Panc1 (cell line): Measurements from ENCODE around the gene CALHM3. TPM values are rescaled to one million over a fixed set of nuclear protein-coding genes. Genes with fewer than 3 reads are reported as not detected.

Experiments used
- ATAC-seq: fragments of 200-7000 bp; cut with Tn5 transposase; 2 replicates; pipeline ENCODE4 v1.9.1; 2020; ENCODE audit warnings: mild to moderate bottlenecking, moderate library complexity
- BruUV-seq: library from RNA; stranded (reverse); fragments of 400-500 nt; replicated peaks from 2 replicates; lab custom pipeline; 2021; lab: Mats Ljungman, UMichigan
- CTCF ChIA-PET: fragments of 300-600 bp; sonication (Branson Sonifier 250); formaldehyde crosslinking; loops from one replicate; lab custom pipeline; 2022; ENCODE audit warnings: antibody characterized with exemption; lab: Charles Lee
- POLR2A ChIA-PET: fragments of 300-600 bp; sonication (Branson Sonifier 250); formaldehyde crosslinking; loops from one replicate; lab custom pipeline; 2022; ENCODE audit warnings: antibody characterized with exemption; lab: Charles Lee
- DNase-seq: peaks from one replicate; pipeline ENCODE4 v3.0.0-alpha.2; 2010; ENCODE audit warnings: low read depth, low spot score
- H3K27ac ChIP-seq: 2 replicates; pipeline ENCODE4 v1.5.1; 2011; ENCODE audit warnings: mild to moderate bottlenecking, low read length, inconsistent platforms
- H3K27me3 ChIP-seq: fragments of 200-500 bp; sonication (Bioruptor generic); 2 replicates; pipeline ENCODE4 v1.6.0; 2014; ENCODE audit warnings: low read length, inconsistent platforms; ENCODE audit not compliant: control insufficient read depth, insufficient read depth
- H3K36me3 ChIP-seq: fragments of 200-500 bp; sonication (Bioruptor generic); 2 replicates; pipeline ENCODE4 v1.5.1; 2014; ENCODE audit warnings: inconsistent platforms, mild to moderate bottlenecking, low read length, moderate library complexity; ENCODE audit not compliant: control insufficient read depth, insufficient read depth
- H3K4me1 ChIP-seq: 2 replicates; pipeline ENCODE4 v1.5.1; 2011; ENCODE audit warnings: inconsistent platforms, mild to moderate bottlenecking, low read length, moderate library complexity; ENCODE audit not compliant: control insufficient read depth, insufficient read depth
- H3K4me3 ChIP-seq, 2 experiments: 2 replicates each; pipeline ENCODE4 v1.5.1; 2011 to 2012; ENCODE audit warnings: low read depth in 2 of 2, low read length in 2 of 2, mild to moderate bottlenecking in 2 of 2, inconsistent platforms in 1 of 2, moderate library complexity in 1 of 2
- H3K9me3 ChIP-seq: fragments of 200-500 bp; sonication (Bioruptor generic); 2 replicates; pipeline ENCODE4 v1.5.1; 2014; ENCODE audit warnings: low read depth, mild to moderate bottlenecking, inconsistent platforms, low read length, moderate library complexity; ENCODE audit not compliant: control insufficient read depth, insufficient read depth
- CTCF ChIP-seq: fragments of 450-650 bp; IDR thresholded peaks from 2 replicates; pipeline ENCODE4 v1.5.1; 2017; ENCODE audit warnings: mild to moderate bottlenecking
- POLR2AphosphoS5 ChIP-seq: IDR thresholded peaks from 2 replicates; pipeline ENCODE4 v1.6.1; 2012; ENCODE audit warnings: mild to moderate bottlenecking, low read depth, low read length, moderate library complexity
- SIN3A ChIP-seq: IDR thresholded peaks from 2 replicates; pipeline ENCODE4 v1.6.1; 2012; ENCODE audit warnings: low read depth, mild to moderate bottlenecking, low read length, moderate library complexity, borderline replicate concordance; ENCODE audit not compliant: insufficient read depth
- TCF7L2 ChIP-seq: IDR thresholded peaks from 2 replicates; pipeline ENCODE4 v1.6.1; 2011; ENCODE audit warnings: mild to moderate bottlenecking, low read depth, low read length, inconsistent platforms
- in situ Hi-C: cut with HindIII; loops from 2 replicates; pipeline ENCODE4 v1.10.0; 2016; ENCODE audit warnings: low sequenced_read_pairs, low pct_unique_long_range_greater_than_20kb
- intact Hi-C: fragments of 100-400 bp; cut with micrococcal nuclease; formaldehyde crosslinking; loops from one replicate; pipeline ENCODE4 v1.10.0; 2022; ENCODE audit not compliant: unreplicated experiment
- total RNA-seq: library from RNA; stranded (reverse); gene quantifications from one replicate; pipeline ENCODE4 v1.2.1, GENCODE V29; 2021; ENCODE audit not compliant: unreplicated experiment
- TF ChIP-seq, protein P1 (sequence below), 2 experiments: IDR thresholded peaks; 2 replicates each; pipeline ENCODE4 v1.6.1; 2011 to 2012; ENCODE audit warnings: low read depth in 2 of 2, control low read depth in 1 of 2, low read length in 1 of 2, mild to moderate bottlenecking in 1 of 2, moderate library complexity in 1 of 2; ENCODE audit not compliant: insufficient read depth in 1 of 2

Gene CALHM3
- total RNA-seq, 1 experiment from 2014 or later: not detected

DNA sequence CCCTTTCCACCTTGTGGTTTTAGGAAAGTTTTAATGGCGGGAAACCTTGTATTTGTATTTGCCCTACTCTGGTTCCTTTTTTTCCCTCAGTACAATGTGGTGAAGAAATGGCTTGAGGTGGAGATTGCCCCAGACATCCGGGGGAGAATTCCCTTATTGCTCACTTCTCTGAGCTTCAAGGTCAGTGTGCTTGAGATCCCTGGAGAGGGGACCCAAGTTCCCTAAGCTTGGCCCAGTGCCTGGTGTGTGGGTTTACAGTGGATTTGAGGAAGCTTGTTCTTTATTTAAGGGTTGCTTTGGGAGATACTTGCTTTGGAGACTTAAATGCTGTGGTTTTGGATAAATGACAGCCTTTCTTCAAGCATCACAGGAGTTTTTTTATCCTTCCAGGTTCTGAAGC lies 45.2 kb downstream of the CALHM3 start:
- BruUV-seq: no TSS peak
- Histone ChIP-seq H3K36me3 (peaks cover 34% of the 10 kb centered on the region), H3K27ac (no peak overlapping the region), H3K4me1 (no peaks in the 10 kb centered on the region), H3K4me3 (no peak overlapping the region), H3K27me3 (no peaks in the 10 kb centered on the region), H3K9me3 (no peaks in the 10 kb centered on the region)
- ChIA-PET CTCF (no interaction called here), POLR2A (no interaction called here)
- TF ChIP-seq, protein P1, sequence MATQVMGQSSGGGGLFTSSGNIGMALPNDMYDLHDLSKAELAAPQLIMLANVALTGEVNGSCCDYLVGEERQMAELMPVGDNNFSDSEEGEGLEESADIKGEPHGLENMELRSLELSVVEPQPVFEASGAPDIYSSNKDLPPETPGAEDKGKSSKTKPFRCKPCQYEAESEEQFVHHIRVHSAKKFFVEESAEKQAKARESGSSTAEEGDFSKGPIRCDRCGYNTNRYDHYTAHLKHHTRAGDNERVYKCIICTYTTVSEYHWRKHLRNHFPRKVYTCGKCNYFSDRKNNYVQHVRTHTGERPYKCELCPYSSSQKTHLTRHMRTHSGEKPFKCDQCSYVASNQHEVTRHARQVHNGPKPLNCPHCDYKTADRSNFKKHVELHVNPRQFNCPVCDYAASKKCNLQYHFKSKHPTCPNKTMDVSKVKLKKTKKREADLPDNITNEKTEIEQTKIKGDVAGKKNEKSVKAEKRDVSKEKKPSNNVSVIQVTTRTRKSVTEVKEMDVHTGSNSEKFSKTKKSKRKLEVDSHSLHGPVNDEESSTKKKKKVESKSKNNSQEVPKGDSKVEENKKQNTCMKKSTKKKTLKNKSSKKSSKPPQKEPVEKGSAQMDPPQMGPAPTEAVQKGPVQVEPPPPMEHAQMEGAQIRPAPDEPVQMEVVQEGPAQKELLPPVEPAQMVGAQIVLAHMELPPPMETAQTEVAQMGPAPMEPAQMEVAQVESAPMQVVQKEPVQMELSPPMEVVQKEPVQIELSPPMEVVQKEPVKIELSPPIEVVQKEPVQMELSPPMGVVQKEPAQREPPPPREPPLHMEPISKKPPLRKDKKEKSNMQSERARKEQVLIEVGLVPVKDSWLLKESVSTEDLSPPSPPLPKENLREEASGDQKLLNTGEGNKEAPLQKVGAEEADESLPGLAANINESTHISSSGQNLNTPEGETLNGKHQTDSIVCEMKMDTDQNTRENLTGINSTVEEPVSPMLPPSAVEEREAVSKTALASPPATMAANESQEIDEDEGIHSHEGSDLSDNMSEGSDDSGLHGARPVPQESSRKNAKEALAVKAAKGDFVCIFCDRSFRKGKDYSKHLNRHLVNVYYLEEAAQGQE (IDR thresholded peaks at IDR 0.05; ENCODE audit: insufficient read depth in 1 of 2, low read depth in 2 of 2, low read length in 1 of 2): no peak
- no peak for TF ChIP-seq POLR2AphosphoS5
- TF ChIP-seq CTCF: no peak
- no peak for TF ChIP-seq SIN3A
- ATAC-seq (no peak), DNase-seq (no peak)
- intact Hi-C loops: no loop called here
- in situ Hi-C loops: no loop called here

DNA sequence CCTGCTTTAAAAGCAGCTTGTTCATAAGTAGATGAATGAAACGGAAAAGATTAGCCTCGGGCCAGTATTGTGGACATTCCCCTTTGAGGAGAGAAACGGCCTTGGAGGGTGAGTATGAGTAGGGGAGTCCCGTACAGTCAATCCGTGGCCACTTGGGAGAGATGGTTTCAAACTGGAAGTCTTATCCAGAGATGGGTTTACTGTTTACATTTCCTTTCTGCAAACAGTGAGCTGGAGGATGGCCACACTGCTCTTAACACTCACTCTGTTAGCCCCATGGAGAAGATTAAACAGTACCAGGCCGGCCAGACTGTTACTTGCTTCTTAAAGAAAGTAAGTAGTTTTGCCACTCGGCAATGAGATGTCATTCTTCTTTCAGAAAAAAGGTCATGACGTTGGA lies 47.1 kb downstream of the CALHM3 start:
- no peak for DNase-seq
- no peak for ATAC-seq
- Histone ChIP-seq H3K27me3 (no peaks in the 10 kb centered on the region), H3K4me3 (no peak overlapping the region), H3K36me3 (peaks cover 46% of the 10 kb centered on the region), H3K27ac (no peak overlapping the region), H3K4me1 (no peaks in the 10 kb centered on the region), H3K9me3 (no peaks in the 10 kb centered on the region)
- intact Hi-C loops: no loop called here
- TF ChIP-seq SIN3A: no peak
- TF ChIP-seq CTCF: no peak
- no peak for TF ChIP-seq POLR2AphosphoS5
- TF ChIP-seq, protein P1 (IDR thresholded peaks at IDR 0.05; ENCODE audit: insufficient read depth in 1 of 2, low read depth in 2 of 2, low read length in 1 of 2): no peak
- TF ChIP-seq TCF7L2: no peak
- no TSS peak for BruUV-seq
- in situ Hi-C loops: no loop called here
- POLR2A ChIA-PET: no interaction called here
- CTCF ChIA-PET: no interaction called here
